Measurements from ENCODE around the gene MINAR1.

DNA sequence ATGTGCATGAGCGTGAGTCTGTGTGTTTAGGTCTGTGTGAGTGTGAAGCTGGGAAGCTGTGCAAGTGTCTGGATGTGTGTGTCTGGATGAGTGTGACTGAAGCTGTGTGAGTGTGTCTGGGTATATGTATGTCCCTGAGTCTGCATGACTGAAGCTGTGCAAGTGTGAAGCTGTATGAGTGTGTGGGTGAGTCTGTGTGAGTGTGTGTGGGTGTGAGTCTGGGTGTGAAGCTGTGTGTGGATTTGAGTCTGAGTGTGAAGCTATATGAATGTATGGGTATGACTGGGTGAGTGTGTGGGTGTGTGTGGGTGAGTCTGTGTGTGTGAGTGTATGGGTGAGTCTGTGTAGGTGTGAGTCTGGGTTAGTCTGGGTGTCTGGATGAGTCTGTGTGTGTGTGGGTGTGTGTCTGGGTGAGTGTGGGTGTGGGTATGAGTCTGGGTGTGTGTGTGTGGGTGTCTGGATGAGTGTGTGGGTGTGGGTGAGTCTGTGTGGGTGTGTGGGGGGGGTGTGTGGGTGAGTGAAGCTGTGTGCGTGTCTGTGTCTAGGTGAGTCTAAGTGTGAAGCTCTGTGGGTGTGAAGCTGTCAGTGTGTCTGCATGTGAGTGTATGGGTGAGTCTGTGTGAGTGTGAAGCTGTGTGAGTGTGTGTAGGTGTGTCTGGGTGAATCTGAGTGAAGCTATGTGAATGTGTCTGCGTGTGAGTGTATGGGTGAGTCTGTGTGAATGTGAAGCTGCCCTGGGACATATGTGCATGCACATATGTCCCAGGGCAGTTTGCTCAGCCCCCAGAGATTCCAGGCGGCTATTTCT is 20.3 kb downstream of the MINAR1 start:
- no peak for TF ChIP-seq CTCF (IDR thresholded peaks at IDR 0.05)
- TF ChIP-seq, protein P1, sequence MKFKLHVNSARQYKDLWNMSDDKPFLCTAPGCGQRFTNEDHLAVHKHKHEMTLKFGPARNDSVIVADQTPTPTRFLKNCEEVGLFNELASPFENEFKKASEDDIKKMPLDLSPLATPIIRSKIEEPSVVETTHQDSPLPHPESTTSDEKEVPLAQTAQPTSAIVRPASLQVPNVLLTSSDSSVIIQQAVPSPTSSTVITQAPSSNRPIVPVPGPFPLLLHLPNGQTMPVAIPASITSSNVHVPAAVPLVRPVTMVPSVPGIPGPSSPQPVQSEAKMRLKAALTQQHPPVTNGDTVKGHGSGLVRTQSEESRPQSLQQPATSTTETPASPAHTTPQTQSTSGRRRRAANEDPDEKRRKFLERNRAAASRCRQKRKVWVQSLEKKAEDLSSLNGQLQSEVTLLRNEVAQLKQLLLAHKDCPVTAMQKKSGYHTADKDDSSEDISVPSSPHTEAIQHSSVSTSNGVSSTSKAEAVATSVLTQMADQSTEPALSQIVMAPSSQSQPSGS (CRISPR knock-in tag; IDR thresholded peaks at IDR 0.05; ENCODE audit: borderline replicate concordance, low read depth): no peak
- no peak for TF ChIP-seq MYBL2 (CRISPR knock-in tag; IDR thresholded peaks at IDR 0.05)
- TF ChIP-seq, protein P2, sequence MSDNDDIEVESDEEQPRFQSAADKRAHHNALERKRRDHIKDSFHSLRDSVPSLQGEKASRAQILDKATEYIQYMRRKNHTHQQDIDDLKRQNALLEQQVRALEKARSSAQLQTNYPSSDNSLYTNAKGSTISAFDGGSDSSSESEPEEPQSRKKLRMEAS (CRISPR knock-in tag; IDR thresholded peaks at IDR 0.05): no peak
- no peak for TF ChIP-seq NFYB (CRISPR knock-in tag; conservative IDR thresholded peaks at IDR 0.05; ENCODE audit: low read depth)
- no peak for TF ChIP-seq ZNF425 (CRISPR knock-in tag; conservative IDR thresholded peaks at IDR 0.05)
- no peak for TF ChIP-seq ZNF281 (CRISPR knock-in tag; IDR thresholded peaks at IDR 0.05)
- TF ChIP-seq, protein P3, sequence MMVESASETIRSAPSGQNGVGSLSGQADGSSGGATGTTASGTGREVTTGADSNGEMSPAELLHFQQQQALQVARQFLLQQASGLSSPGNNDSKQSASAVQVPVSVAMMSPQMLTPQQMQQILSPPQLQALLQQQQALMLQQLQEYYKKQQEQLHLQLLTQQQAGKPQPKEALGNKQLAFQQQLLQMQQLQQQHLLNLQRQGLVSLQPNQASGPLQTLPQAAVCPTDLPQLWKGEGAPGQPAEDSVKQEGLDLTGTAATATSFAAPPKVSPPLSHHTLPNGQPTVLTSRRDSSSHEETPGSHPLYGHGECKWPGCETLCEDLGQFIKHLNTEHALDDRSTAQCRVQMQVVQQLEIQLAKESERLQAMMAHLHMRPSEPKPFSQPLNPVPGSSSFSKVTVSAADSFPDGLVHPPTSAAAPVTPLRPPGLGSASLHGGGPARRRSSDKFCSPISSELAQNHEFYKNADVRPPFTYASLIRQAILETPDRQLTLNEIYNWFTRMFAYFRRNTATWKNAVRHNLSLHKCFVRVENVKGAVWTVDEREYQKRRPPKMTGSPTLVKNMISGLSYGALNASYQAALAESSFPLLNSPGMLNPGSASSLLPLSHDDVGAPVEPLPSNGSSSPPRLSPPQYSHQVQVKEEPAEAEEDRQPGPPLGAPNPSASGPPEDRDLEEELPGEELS (CRISPR knock-in tag; IDR thresholded peaks at IDR 0.05): no peak
- TF ChIP-seq GABPB1 (CRISPR knock-in tag; IDR thresholded peaks at IDR 0.05): no peak
- TF ChIP-seq, protein P4, sequence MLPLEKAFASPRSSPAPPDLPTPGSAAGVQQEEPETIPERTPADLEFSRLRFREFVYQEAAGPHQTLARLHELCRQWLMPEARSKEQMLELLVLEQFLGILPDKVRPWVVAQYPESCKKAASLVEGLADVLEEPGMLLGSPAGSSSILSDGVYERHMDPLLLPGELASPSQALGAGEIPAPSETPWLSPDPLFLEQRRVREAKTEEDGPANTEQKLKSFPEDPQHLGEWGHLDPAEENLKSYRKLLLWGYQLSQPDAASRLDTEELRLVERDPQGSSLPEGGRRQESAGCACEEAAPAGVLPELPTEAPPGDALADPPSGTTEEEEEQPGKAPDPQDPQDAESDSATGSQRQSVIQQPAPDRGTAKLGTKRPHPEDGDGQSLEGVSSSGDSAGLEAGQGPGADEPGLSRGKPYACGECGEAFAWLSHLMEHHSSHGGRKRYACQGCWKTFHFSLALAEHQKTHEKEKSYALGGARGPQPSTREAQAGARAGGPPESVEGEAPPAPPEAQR (CRISPR knock-in tag; IDR thresholded peaks at IDR 0.05): no peak
- TF ChIP-seq IRF2 (CRISPR knock-in tag; IDR thresholded peaks at IDR 0.05; ENCODE audit: borderline replicate concordance, low read depth): no peak

All from WTC11 (cell line).